GM12874 (cell line): ENCODE data around the gene MCM6.

Source experiments
- CTCF ChIP-seq: IDR thresholded peaks from 2 replicates; pipeline ENCODE4 v1.5.1; 2011; ENCODE audit warnings: low read depth, mild to moderate bottlenecking, control low read depth, low read length, moderate library complexity; ENCODE audit not compliant: insufficient read depth

MCM6 gene

GRCh38 chr2:135876066-135876711, at the start of gene MCM6:
MCM6 (minus strand) TSS chr2:135876443; CDS start chr2:135876365, 78 bp downstream.
- no peak for TF ChIP-seq CTCF

- TF ChIP-seq CTCF = no peak
Observed at GRCh38 chr2:135925571-135925970, 49.3 kb upstream of the MCM6 start.

- TF ChIP-seq CTCF = no peak
Observed at GRCh38 chr2:135916207-135916606, 40.0 kb upstream of the MCM6 start.

GRCh38 chr2:135914485-135914884, 38.2 kb upstream of the MCM6 start:
- TF ChIP-seq CTCF = no peak

GRCh38 chr2:135913727-135914365, 37.6 kb upstream of the MCM6 start:
- TF ChIP-seq CTCF = peak; percentile 50; the same call in 1 of the 2 replicates

- TF ChIP-seq CTCF = no peak
Observed at GRCh38 chr2:135909976-135910375, 33.7 kb upstream of the MCM6 start.

- TF ChIP-seq CTCF = no peak
Observed at GRCh38 chr2:135905679-135906078, 29.4 kb upstream of the MCM6 start.
